GM10248 (cell line): ENCODE measurements around the gene LYPD1.

ENCODE experiments used
- CTCF ChIA-PET: fragments of 300-600 bp; sonication (Branson Sonifier 250); formaldehyde crosslinking; extraction: SDS; loops from one replicate; lab custom pipeline; 2021; ENCODE audit warnings: antibody characterized with exemption; lab: Yijun Ruan, JAX
- POLR2A ChIA-PET: fragments of 350-650 bp; sonication (Branson Sonifier 250); formaldehyde crosslinking; extraction: SDS; loops from one replicate; lab custom pipeline; 2020; ENCODE audit warnings: antibody characterized with exemption; lab: Yijun Ruan, JAX
- DNase-seq: peaks from one replicate; pipeline ENCODE4 v3.0.0; 2012; ENCODE audit errors: extremely low spot score
- TF ChIP-seq, protein P1 (sequence below): IDR thresholded peaks from 2 replicates; pipeline ENCODE4 v1.5.1; 2012; ENCODE audit warnings: mild to moderate bottlenecking, low read depth; ENCODE audit errors: extremely low read depth, missing control alignments, control extremely low read depth

LYPD1 gene

DNA sequence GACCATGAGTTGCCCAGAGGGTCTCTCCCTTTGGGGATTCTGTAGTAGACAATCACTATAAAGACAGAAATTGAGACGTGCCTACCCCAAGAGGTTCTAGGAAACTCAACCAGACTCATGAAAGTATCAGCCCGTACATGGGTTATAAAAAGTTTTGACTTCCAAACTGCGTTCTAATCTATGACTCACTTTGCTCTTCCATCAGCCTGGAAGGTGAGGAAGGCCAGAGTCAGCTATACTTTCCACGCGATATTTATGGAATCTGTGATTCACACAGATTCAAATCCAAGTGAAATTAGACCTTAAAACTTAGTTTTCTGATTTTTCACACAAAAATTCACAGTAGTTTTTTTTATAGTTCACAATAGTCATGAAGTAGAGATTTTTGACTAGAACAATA is 7.7 kb upstream of the LYPD1 start:
- DNase-seq, result no peak
- CTCF ChIA-PET, result interaction anchor here (1.0 to 1.7 kb wide), 2 partner anchors 9 to 13 kb away, joined by 3 to 4 read pairs; no protein-coding TSS in a partner anchor
- POLR2A ChIA-PET, result no interaction called here
- TF ChIP-seq, protein P1, sequence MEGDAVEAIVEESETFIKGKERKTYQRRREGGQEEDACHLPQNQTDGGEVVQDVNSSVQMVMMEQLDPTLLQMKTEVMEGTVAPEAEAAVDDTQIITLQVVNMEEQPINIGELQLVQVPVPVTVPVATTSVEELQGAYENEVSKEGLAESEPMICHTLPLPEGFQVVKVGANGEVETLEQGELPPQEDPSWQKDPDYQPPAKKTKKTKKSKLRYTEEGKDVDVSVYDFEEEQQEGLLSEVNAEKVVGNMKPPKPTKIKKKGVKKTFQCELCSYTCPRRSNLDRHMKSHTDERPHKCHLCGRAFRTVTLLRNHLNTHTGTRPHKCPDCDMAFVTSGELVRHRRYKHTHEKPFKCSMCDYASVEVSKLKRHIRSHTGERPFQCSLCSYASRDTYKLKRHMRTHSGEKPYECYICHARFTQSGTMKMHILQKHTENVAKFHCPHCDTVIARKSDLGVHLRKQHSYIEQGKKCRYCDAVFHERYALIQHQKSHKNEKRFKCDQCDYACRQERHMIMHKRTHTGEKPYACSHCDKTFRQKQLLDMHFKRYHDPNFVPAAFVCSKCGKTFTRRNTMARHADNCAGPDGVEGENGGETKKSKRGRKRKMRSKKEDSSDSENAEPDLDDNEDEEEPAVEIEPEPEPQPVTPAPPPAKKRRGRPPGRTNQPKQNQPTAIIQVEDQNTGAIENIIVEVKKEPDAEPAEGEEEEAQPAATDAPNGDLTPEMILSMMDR, result no peak

DNA sequence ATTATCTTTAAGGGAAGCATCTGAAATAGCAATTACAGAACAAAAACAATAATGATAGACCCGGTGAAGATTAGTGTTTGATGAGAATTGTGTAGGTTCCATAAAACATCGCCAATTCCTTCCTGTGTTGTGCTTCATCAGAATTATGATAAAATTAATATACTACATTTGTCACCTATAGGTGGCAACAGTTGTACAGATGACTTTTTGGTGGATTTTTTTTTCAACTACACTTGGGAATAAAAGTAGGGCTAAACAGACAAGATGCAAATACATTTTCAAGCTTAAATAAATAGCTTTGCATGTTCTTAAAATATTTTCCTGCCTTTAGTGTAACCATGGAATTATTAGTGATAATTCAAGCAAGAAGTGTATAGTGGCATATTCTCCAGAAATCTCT is 7.0 kb upstream of the LYPD1 start:
- TF ChIP-seq, protein P1, result no peak
- no peak for DNase-seq
- CTCF ChIA-PET, result interaction anchor here (1.0 to 1.7 kb wide), 2 partner anchors 10 to 13 kb away, joined by 3 to 4 read pairs; no protein-coding TSS in a partner anchor
- POLR2A ChIA-PET, result no interaction called here

DNA sequence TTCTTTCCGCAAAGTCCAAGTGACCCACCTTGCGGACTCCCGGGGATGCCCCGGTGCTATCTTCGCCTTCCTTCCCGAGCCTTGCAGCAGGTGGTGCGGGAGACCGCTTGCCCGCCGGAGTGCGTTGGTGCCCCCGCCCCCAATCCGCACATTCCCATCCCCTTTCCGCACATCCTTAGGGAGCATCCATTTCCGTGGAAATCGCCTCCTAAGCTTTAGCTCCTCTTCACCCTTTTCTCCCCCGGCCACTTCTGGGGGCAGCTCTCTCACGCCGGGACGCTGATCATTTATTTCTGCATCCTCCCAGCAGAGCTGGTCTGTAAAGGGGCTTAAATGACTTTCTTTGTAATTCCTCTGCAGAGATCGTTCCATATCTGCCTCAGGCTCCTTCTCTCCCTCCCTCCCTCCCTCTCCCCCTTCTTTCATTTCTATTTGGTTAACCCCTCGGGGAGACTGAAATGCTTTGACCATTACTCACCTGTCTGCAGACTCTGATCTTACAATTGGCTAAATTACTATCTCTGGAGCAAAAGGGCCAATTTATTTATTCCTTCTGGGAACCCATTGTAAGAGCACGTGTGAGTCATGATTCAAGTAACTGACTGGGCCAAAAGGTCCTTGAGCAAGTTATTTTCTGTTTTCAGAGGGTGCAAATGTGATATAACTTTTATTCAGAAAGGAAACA is 1.3 kb upstream of the LYPD1 start:
- no peak for DNase-seq
- CTCF ChIA-PET, result no interaction called here
- POLR2A ChIA-PET, result no interaction called here
- TF ChIP-seq, protein P1, result no peak

DNA sequence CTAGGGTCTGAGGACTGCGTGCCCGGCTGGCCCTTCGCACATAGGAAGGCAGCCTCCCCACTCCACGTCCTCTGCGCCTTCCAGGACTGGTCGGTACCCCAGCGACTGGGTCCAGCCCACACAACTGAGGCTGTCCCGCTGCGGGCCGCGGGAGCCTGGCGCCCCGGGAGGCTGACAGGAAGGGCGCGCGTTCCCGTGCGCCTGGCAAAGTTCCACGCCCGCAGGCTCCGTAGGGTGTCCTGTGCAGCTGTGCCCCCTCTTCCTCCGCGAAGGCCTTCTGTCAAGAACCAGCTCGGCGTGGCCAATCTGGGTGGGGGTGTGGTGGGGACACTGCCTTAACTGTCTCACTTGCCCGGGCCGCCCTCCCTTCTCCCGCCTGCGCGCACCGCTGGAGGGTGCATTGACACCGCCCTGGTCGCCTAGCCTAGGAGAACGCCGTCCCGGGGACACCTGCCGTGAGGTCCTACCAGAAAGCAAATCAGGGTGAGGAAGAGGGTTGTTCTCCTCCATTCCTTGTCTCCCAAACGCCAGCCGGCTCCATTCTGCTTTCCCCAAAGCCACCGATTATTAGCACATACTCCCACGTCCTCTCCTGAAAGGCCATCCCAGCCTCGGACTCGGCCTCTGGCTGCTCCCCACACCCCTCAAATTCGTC is 618 bp upstream of the LYPD1 start:
- TF ChIP-seq, protein P1, result no peak
- ChIA-PET POLR2A (no interaction called here), CTCF (no interaction called here)
- no peak for DNase-seq

DNA sequence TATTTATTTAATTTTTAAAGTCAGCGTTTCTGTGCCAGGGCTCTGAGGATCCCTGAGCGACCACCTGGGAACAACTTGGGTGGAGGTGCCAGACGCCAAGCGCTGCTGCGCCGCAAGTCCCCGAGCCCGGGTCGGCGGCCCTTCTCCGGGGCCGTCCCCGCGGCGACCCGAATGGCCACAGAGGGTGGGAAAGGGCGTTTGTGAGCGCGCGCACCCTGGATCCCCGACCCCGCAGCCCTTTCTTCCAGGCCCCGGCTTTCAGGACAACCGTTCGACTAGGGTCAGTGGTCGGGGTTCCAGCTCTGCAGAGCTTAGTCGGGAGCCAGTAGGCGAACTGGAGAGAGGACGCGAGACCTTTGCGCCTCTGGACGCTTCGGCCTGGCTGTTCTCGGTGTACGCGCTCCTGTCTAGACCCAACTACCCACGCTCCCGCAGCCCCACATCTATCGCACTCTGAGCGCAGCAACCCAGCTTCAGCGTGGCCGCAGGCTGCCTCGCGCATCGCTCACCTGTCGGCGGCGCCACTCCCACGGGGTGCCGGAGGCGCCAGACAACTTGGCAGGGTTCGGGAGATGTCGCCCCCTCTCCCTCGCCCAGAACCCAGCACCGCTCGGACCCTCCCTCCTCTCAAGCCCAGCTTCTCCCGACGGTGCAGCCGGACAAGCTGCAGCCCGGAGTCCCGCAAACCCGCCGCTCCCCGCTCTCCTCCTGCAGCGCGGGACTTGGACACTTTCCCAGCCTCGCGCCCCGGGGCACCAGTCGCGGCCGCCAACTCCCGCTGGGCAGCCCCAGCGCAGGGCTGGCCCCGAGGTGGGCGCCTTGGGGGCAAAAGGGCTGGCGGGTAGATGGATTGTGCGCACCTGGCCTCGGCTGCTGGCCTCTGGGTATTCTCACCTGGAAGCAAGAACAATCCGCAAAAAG is 758 bp downstream of the LYPD1 start:
- TF ChIP-seq, protein P1, result no peak
- no peak for DNase-seq
- ChIA-PET POLR2A (no interaction called here), CTCF (no interaction called here)

DNA sequence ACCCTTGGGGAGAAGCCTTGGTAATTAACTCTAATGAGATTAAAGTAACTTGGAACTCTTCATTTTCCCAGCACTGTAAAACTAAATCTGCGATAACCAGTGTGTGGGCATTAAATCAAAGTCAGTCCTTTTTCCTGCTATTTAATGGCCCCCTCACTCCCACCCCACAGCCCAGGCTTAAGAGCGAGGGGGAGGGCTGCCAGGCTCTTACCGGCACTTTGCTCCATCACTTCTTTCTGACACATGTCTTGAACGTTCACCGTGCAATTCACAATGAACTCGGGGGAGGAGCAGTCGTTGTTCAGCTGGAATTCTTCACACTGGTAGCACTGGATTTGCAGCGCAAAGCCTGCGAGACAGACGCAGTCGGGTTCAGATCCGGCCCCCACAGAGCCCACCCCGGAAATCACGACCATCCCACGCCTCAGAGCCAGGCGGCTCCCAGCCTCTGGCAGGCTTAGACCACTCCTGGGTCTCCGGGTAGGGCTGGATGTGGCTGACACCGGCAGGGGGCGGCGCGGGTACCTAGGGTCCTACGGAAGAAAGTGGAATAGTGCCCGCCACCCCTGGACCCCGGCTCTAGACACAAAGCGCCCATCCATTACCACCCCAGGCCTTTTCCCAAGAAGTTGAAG is 1.7 kb downstream of the LYPD1 start:
- no peak for DNase-seq
- ChIA-PET CTCF (interaction anchor here (1.0 kb wide), 1 partner anchor 10 kb away, joined by 4 read pairs; no protein-coding TSS in a partner anchor), POLR2A (no interaction called here)
- TF ChIP-seq, protein P1, result no peak
